Common myeloid progenitor, CD34-positive (primary cell): ENCODE measurements around the gene MED27.

Experiments
- CTCF ChIA-PET: fragments of 350-600 bp; sonication (Branson Sonifier 250); formaldehyde crosslinking; loops from one replicate; lab custom pipeline; 2021; ENCODE audit warnings: antibody characterized with exemption; lab: Charles Lee
- POLR2A ChIA-PET: fragments of 350-600 bp; sonication (Branson Sonifier 250); formaldehyde crosslinking; loops from one replicate; lab custom pipeline; 2021; ENCODE audit warnings: antibody characterized with exemption; lab: Charles Lee
- DNase-seq, 3 donors: peaks; one replicate each; pipeline versions ENCODE4 v3.0.0 to v3.0.0-alpha.2; 2013
- H3K27ac ChIP-seq, 2 experiments: 1 replicate in 1 of 2; 2 replicates in 1 of 2; pipeline ENCODE4 v1.7.0; 2013; ENCODE audit warnings: inconsistent platforms in 2 of 2, low read length in 2 of 2, mild to moderate bottlenecking in 2 of 2, low read depth in 1 of 2, moderate library complexity in 1 of 2; ENCODE audit not compliant: severe bottlenecking in 2 of 2, insufficient read depth in 1 of 2, poor library complexity in 1 of 2
- H3K27me3 ChIP-seq, 5 experiments: replicated peaks in 2 of 5; 1 replicate in 3 of 5; 2 replicates in 2 of 5; pipeline versions ENCODE4 v1.6.1 to v1.7.0; 2013; ENCODE audit warnings: low read length in 4 of 5, mild to moderate bottlenecking in 2 of 5, moderate library complexity in 2 of 5, inconsistent platforms in 1 of 5; ENCODE audit not compliant: insufficient read depth in 5 of 5, control insufficient read depth in 4 of 5
- H3K36me3 ChIP-seq, 4 experiments: 1 replicate in 2 of 4; 2 replicates in 2 of 4; pipeline versions ENCODE4 v1.6.1 to v1.7.0; 2013; ENCODE audit warnings: low read length in 3 of 4, control low read depth in 1 of 4, mild to moderate bottlenecking in 1 of 4; ENCODE audit not compliant: control insufficient read depth in 4 of 4, insufficient read depth in 4 of 4
- H3K4me1 ChIP-seq, 4 experiments: 1 replicate in 3 of 4; 2 replicates in 1 of 4; pipeline versions ENCODE4 v1.6.1 to v1.7.1; 2013; ENCODE audit warnings: low read length in 3 of 4, mild to moderate bottlenecking in 3 of 4, control low read depth in 1 of 4, inconsistent platforms in 1 of 4, moderate library complexity in 1 of 4; ENCODE audit not compliant: control insufficient read depth in 4 of 4, insufficient read depth in 4 of 4; ENCODE audit errors: control extremely low read depth in 1 of 4
- H3K4me3 ChIP-seq, 7 experiments: 1 replicate in 4 of 7; 2 replicates in 3 of 7; pipeline versions ENCODE4 v1.5.1 to v1.7.0; 2013; ENCODE audit warnings: mild to moderate bottlenecking in 7 of 7, low read length in 6 of 7, moderate library complexity in 6 of 7, inconsistent platforms in 2 of 7, low read depth in 2 of 7, control low read depth in 1 of 7; ENCODE audit not compliant: insufficient read depth in 4 of 7, control insufficient read depth in 1 of 7; ENCODE audit errors: extremely low read depth in 1 of 7
- H3K9me3 ChIP-seq, 5 experiments: 1 replicate in 4 of 5; 2 replicates in 1 of 5; pipeline versions ENCODE4 v1.6.1 to v1.7.1; 2013; ENCODE audit warnings: low read length in 4 of 5, mild to moderate bottlenecking in 2 of 5, inconsistent platforms in 1 of 5, low read depth in 1 of 5, moderate library complexity in 1 of 5; ENCODE audit not compliant: control insufficient read depth in 4 of 5, insufficient read depth in 2 of 5; ENCODE audit errors: control extremely low read depth in 1 of 5
- WGBS: methylation state at CpG from one replicate; pipeline ENCODE4 v1.1.5; 2013; ENCODE audit not compliant: insufficient coverage; 5-methylcytosine and 5-hydroxymethylcytosine counted together

Gene MED27

DNA sequence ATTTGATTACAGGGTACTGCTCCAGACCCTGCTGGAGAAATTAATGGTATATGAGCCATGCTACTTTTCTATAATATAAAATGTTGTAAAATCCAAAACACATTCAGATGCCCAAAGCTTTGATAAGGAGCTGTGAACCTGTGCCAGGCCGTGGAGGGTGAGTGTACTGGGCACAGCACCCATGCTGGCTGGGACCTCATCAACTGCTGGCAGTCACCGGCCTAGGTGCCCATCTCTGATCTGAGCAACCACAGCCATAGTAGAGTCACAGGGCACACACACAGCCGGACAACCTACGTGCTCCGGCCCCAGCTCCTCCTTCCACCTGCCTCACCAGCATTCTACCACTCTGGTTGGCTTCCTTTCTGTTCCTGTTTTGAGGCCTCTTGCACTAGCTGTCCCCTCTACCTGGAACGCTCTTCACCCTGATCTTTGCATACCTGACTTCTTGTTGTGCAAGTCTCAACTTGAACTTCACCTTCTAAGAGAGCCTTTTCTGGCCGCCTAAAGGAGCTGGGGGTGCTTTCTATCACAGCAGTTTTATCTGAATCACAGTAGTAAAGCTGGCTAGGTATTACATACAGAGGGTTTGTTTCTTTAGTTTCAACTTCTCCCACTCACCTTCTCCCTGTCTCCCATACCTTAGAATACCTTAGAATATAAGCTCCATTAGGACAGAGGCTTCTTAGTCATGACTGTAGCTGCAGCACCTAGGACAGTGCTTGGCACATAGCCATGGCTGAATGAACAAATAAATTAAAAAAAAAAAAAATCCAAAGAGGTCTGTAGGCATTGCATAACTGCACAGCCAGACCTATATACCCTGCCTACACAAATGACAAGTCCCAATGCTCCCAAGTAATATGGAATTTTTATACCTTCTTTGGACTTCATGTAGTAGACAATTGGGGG, 51.7 kb downstream of the MED27 start:
- Histone ChIP-seq H3K9me3 (no peaks in the 10 kb centered on the region), H3K27ac (no peak overlapping the region), H3K4me3 (no peak overlapping the region), H3K27me3 (no peaks in the 10 kb centered on the region), H3K4me1 (peaks cover 0 to 9% (median 5%) of the 10 kb centered on the region in 4 experiments), H3K36me3 (no peaks in the 10 kb centered on the region)
- 97% methylated on average over 5 of the region's 7 CpGs for WGBS
- ChIA-PET POLR2A (interaction anchor here (0.6 kb wide), 1 partner anchor 1346 kb away, joined by 4 read pairs; no protein-coding TSS in a partner anchor), CTCF (no interaction called here)
- DNase-seq = no peak

DNA sequence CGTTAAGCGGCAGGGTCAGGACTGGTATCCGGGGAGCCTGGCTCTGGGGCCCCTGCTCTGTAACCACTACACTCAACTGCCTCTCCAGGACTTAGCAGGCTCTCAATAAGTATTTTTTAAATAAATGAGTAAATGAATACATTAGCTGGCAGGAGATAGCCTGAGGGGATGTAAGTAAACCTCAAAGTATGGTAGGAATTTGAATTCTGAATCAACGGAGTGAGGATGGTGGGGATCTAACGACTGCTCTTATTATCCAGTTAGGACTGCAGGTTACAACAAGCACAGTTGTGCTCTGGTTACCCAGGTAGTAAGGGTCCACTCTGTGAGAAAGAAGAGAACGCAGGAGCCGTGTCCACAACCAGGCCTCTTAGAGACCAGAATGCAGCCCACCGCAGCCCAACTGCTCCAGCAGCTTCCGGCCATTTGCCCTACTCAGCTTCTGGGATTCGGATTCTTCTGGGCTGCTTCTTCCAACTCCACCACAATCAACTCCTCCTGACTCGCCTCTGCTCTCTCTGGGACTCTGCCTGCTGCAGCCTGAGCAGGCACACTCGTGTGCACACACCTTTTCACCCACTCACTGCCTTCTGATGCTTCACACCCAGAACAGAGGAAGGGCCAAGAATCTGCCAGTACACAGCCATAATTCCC, 52.6 kb downstream of the MED27 start:
- Histone ChIP-seq H3K27me3 (no peaks in the 10 kb centered on the region), H3K9me3 (peaks cover 0 to 4% (median 0%) of the 10 kb centered on the region in 5 experiments), H3K4me1 (no peaks in the 10 kb centered on the region), H3K4me3 (no peak overlapping the region), H3K27ac (no peak overlapping the region), H3K36me3 (no peaks in the 10 kb centered on the region)
- ChIA-PET POLR2A (interaction anchor here (0.6 kb wide), 1 partner anchor 1347 kb away, joined by 4 read pairs; no protein-coding TSS in a partner anchor), CTCF (no interaction called here)
- no peak for DNase-seq
- 96% methylated on average over 10 of the region's 12 CpGs for WGBS

DNA sequence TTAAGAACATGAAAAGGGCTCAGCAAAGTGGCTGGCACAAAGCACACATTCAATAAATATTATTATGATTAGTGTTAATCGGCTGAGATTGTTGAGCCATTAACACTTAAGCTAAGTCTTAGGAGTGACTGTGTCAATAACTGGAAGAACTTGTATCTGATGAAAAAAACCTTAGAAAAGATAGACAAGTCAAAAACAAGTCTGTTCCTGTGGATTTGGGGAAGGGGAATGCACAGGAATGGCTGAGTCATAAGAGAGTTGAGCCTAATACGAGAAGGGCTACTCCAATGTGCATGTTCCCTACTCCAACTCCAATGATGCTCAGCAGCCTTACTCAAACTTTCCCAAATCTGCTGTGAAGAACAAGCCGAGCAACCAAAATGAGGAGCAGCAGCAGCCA, 53.9 kb downstream of the MED27 start:
- H3K9me3 ChIP-seq = peaks cover 0 to 4% (median 0%) of the 10 kb centered on the region in 5 experiments
- no peak for DNase-seq
- POLR2A ChIA-PET = no interaction called here
- CTCF ChIA-PET = no interaction called here
- H3K27ac ChIP-seq = no peak overlapping the region
- no peak overlapping the region for H3K4me3 ChIP-seq
- no peaks in the 10 kb centered on the region for H3K4me1 ChIP-seq
- no peaks in the 10 kb centered on the region for H3K27me3 ChIP-seq
- H3K36me3 ChIP-seq = no peaks in the 10 kb centered on the region
- 93% methylated on average over 3 of the region's 3 CpGs for WGBS

DNA sequence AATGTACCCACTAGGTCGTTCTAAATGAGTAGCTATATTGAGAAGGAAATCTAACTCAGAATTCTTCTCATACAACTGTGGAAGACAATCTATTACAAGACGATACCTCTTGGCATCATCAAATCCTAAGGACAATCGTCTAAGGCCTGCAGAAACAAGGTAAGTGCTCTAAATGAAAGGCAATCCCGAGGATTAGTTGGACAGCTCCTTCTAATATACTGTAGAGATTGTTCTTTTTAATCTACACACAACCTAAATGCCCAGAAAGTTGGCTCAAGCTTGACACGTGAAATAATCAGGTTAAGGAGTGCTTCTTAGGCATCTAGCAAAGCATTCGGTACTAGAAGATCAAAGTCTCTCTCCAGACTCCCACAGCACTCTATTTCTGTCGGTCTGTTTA, 55.1 kb downstream of the MED27 start:
- Histone ChIP-seq H3K27me3 (no peaks in the 10 kb centered on the region), H3K4me1 (no peaks in the 10 kb centered on the region), H3K36me3 (no peaks in the 10 kb centered on the region), H3K27ac (no peak overlapping the region), H3K9me3 (peaks cover 0 to 4% (median 0%) of the 10 kb centered on the region in 5 experiments), H3K4me3 (no peak overlapping the region)
- ChIA-PET CTCF (interaction anchor here (0.7 kb wide), 1 partner anchor 15 kb away, joined by 3 read pairs; no protein-coding TSS in a partner anchor), POLR2A (no interaction called here)
- no peak for DNase-seq
- 80% methylated on average over 1 of the region's 7 CpGs for WGBS

DNA sequence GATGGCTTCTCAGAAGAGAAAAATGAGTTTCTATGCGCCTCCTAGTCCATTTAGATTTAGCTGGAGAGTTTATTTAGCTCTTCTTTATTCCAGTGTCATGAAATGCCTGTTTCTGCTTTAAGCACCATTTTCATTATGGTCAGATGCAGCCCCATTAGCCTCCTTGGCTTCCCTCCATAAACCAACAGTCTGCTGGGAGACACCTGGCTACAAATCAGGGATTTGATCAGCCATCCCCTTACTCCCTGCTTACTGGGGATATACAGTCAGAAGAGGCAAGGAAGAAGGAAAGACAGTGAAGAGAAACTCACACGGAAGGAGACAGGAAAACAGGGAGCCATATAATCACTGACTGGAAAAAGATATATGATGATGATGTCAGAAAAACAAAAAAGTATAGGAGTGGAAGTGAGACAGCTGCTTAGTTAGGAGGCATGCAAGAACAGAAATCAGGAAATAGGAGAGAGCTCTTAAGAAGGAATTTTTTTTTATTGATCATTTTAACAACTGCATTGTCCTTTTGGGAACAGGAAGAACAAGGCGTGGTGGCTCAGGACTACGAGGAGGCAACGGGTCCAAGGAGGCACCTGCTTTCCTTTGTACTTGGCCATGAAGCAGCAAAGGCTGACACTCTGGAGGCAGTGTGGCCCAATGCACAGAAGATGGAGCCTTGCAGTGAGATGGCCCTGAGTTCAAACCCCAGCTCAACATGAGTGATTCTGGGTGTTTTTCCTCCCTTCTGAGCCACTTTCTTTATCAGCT, 56.1 kb downstream of the MED27 start:
- no peak for DNase-seq
- H3K4me3 ChIP-seq = no peak overlapping the region
- H3K36me3 ChIP-seq = no peaks in the 10 kb centered on the region
- 100% methylated on average over 5 of the region's 5 CpGs for WGBS
- CTCF ChIA-PET = no interaction called here
- H3K9me3 ChIP-seq = peaks cover 0 to 4% (median 0%) of the 10 kb centered on the region in 5 experiments
- no peaks in the 10 kb centered on the region for H3K4me1 ChIP-seq
- POLR2A ChIA-PET = no interaction called here
- H3K27ac ChIP-seq = no peak overlapping the region
- H3K27me3 ChIP-seq = no peaks in the 10 kb centered on the region

DNA sequence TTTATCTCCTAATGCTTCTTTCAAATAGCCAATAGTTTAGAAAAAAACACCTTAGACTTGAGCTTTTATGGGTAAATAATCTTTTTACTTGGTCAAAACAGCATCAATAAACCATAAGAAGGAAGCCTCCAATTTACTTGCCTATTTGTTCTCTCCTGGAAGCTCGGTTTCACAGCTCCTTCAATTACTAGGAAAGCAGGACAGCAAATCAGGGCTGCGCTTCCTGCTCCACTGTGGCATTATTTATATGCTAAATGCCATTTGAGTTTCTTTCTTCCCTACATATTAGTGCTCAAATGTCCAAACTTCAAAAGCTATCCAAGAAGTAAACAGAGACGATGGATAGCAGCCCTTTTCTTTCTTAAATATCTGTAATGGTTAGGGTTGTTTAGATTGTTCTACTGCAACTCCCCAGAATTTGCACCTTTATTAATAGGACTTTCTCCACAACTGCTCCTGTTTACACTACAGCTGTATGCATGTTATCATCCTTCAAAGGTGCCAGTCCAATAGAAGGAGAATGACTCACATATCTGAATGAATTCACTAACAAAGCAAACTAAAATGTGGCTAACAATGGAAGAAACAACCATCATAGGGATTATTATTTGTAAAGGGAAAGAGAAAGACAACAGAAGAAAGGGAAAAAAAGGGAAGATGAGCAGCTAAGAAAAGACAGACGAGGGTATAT, 58.7 kb downstream of the MED27 start:
- Histone ChIP-seq H3K36me3 (no peaks in the 10 kb centered on the region), H3K4me3 (no peak overlapping the region), H3K27me3 (no peaks in the 10 kb centered on the region), H3K4me1 (no peaks in the 10 kb centered on the region), H3K27ac (no peak overlapping the region), H3K9me3 (peaks cover 0 to 4% (median 0%) of the 10 kb centered on the region in 5 experiments)
- POLR2A ChIA-PET = no interaction called here
- CTCF ChIA-PET = no interaction called here
- WGBS = 90% methylated on average over 2 of the region's 4 CpGs
- DNase-seq = no peak
